NCI-H345 (cell line): ENCODE measurements around the gene ZNF516.

Source experiments
- DNase-seq: peaks from one replicate; lab custom pipeline; 2025; lab: John Stamatoyannopoulos, UW

The ZNF516 gene

DNA sequence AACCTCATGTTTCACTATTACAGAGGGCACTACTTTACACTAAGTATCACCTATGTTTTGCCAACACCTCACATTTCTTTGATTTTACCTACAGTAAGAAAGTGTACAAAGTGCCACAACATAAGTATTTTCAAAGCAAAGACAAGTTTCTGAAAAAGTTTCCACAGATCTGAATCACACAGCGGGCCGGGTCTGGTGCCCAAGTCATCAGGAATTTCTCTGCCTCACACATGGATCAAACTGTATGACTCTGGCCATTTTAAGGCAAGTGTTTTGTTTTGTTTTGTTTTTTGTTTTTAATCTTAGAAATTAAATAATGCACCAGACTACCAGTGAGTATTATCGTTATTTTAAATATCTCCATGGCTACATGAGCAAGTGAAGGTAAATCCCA is 73.4 kb downstream of the ZNF516 start:
- DNase-seq: no peak

DNA sequence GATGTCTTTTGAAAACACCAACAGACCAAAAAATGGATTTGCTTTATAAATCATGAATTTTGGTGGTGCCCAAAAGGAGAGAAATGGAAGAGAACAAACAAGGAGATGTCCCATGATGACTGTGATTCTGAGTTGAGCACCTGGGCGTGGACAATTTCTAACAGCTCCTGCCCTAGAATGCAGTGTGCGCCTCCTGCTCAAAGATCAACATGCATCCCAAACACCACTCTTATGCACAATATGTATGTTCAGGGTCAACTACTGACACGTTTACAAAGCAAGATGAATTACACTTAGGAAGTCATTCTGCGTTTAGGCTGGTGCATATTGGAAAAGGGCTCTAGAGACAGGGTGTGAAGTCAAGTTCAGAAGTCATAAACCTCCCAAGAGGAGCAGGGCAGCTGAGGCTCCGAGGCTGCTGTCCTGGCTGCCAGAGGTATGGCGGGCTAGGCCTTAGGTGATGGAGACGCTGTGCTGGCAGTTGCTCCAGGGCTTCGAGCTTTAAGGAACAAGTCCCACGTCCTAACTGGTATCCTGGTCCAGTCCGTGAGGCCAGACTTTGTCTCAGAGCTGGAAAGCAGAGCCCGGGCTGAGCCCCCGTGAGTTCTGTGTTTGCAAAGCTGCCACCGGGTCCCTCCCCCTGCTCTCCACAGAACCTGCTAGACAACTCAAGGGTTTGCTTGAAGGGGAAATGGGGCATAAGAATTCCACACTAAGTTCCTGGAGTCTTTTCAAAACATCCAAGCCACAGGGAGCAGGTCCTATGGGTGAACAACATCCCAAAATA is 74.0 kb downstream of the ZNF516 start:
- DNase-seq: peak; percentile 11

GRCh38 chr18:76419811-76420210 is 75.2 kb downstream of the ZNF516 start:
- DNase-seq: no peak

DNA sequence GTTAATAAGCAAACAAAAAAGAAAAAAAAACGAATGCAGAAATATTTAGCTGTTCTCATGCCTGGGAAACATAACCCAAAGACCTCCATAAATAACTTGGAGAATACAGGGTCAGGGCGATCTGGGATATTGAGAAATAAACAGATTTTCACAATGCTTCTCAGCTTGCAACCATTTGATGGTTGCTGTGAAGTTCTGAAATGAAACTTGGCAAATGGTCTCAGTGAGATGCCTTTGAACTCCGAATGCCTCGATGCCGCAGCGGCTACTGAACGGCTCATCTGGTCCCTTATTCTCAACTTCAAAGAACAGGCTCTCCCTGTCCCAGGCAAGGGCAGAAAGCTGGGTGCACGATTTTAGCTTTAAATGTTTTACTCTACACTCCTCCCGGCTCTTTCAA is 78.1 kb downstream of the ZNF516 start:
- no peak for DNase-seq

- no peak for DNase-seq
These were observed 80.0 kb downstream of the ZNF516 start for GRCh38 chr18:76414936-76415621.

DNA sequence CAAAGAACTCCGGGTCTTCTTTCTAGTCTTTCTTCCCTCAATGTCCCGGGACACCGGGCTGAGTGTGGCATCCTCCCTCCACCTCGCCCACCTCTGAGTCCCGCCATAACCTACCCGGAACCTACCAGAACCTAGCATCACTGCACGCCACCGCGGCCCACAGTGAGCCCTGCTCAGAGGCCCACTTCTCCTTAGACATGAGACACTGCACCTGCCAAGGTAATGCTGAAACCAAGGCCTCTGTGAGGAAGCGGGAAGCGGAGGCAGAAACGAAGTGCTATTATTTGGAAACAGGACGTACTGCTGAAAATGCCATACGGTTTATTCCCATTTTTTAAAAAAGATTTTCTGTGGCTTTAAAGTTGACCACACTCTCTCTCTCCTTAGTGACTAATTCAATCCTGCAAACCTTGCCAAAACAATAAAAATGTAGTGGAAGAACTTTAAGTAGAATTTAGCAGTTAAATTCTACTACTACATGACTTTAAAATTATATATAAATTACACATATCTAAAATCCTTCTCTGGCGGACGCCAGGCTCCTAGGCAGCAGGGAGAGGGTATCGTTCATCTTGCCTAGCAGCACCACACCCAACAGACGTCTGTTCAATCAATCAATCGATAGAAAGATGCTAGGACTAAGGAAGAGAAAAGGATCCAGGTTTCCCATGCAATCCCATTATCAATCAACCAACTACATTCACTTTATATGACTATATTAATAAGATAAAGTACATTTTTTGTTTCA is 82.0 kb downstream of the ZNF516 start:
- DNase-seq: no peak

DNA sequence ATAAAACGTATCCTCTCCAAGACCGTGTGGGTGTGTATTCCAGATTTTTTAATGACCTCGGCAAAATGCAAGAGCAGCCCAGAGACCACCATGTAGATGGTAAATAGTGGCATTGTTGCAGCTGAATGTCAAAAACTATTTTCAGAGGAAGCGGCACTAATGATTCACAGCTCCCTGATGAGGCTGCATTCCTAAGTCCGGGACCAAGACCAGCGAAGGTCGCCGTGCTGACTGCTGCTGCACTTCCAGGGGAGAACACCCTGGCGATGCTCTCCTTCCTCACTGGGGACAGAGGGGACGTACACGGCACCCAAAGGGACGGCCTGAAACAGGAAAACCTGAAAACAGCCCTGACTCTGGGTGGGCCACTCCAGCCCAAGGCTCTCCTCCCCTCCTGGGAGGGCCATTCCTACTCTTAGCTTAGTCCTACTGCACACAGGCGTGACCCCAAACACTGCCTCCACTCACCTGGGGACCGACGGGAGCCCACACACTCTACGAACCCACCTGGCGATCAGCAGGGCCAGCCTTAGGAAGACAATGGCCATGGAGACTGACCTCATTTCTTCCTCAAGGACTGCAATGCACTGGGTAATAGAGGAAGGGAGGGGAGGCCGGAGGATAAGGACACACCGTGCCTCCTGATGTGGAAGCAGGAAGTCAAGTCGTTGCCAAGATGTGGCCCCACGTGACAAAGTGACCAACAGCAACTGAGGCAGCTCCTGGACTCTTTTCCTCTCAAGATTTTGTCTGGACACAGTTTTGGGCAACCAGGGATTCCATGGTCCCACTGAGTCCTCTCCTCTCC is 82.8 kb downstream of the ZNF516 start:
- DNase-seq: no peak

DNA sequence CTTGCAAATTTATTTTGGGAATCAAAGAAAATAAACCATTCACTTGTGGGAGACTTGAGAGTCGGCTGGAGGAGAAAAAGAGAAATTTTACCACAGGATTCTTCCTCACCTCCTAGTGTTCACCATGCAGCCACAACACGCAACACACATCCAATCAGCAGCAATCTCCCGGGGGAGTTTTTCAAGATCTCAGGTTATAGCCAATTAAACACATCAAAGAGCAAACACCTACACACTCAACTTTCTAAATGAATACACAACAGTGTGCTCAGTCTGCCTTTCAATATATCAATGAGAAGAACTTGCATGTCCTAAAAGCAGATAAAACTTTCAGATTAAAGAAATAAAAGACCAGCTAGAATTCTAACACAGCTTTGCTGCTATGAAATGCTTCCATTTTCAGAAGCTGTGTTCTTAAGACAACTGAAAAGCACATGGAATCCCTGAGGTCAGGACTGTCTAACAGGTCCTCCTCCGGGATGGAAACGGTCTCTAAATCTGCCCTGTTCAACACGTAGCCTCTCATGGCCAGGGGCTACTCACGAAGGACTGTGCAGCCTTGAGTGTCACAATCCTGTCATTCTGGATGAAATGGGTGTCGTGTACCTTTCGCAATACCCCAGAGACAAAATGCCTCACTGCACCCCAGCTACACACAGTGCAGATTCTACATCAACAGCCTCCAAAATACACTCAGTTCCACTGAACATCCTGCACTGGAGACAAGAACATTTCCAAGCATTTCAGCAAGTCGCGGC is 84.2 kb downstream of the ZNF516 start:
- DNase-seq: no peak

- no peak for DNase-seq
These were observed 85.0 kb downstream of the ZNF516 start for GRCh38 chr18:76410033-76410432.

- DNase-seq: no peak
These were observed 86.5 kb downstream of the ZNF516 start for GRCh38 chr18:76408480-76409067.

GRCh38 chr18:76407681-76408080 is 87.4 kb downstream of the ZNF516 start:
- DNase-seq: no peak

DNA sequence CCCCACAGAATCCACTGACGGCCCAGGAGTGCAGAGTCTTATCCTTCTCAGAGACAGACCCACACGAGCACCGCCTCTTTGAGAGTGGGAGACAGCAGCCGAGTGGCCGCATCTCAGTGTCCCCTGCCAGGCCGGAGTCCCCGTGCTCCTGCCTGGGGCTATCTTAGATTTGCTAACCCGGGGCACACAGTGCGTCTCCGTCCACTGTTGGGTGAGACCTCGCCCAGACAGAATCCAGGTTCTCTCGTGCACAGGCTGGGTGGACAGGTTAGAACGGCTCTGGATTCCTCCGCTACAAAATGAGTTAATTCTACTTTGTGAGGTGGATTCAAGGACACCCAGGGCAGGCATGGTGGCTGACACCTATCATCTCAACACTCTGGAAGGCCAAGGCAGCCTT is 88.3 kb downstream of the ZNF516 start:
- no peak for DNase-seq

DNA sequence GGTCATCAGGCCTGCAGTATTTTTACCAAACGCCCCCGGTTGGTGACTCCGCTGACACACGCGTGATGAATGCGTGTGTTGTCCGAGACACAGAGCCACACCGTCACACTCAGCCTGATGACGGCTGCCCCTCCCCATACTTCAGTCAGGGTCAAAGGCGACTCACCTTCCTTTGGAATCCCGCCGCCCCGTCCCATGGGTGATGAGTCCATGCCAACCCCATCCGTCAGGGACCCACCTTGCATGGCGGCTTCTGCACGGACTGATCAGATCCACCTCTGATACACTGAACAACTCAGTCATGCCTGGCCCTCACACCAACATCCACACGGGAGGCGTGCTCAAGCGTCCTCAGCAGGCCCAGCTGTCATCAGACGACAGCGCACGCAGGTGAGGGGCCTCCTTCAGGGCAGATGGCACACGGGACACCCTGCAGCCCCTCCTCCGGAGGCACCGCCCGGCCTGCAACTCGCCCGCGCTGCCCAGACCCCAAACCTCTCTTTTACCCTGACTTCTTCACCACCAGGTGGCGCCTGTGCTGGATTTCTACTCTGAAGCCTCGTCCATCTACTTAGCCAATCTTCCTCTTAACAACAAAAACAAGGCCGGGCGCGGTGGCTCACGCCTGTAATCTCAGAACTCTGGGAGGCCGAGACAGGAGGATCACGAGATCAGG is 89.2 kb downstream of the ZNF516 start:
- DNase-seq: no peak

DNA sequence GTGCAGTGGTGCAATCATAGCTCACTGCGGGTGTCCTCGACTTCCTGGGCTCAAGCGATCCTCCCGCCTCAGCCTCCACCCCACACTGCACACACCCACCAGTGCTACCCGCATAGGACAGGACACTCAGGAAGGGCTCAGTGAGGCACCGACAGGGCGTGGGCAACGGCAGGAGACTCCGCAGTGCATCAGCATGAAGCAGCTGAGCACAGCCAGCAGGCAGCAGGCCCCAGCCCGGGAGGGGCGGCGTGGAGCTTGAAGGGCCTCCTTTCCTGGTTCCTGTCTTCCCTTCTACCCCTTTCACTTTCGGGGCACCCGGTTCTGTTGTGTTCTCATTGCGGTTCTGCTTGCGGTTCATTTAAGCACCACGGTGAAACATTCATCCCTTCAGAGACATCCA is 89.8 kb downstream of the ZNF516 start:
- no peak for DNase-seq

DNA sequence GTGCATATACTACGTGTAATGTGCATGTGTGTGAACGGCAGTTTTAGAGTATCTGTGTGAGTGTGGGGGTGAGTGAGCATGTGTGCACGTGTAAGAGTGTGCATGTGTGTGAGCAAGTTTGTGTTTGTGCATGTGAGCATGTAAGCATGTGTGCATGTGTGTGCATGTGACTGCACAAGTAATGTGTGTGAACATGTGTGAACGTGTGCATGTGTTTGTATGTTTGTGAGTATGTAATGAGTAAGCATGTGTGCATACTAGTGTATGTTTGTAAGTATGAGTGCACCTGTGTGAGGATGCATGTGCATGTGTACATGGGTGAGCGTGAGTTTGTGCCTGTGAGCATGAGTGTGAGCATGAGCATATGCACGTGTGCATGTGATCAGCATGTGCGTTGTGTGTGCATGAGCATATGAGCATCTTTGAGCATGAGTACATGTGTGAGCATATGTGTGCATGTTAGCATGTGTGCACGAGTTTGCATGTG is 90.7 kb downstream of the ZNF516 start:
- no peak for DNase-seq

DNA sequence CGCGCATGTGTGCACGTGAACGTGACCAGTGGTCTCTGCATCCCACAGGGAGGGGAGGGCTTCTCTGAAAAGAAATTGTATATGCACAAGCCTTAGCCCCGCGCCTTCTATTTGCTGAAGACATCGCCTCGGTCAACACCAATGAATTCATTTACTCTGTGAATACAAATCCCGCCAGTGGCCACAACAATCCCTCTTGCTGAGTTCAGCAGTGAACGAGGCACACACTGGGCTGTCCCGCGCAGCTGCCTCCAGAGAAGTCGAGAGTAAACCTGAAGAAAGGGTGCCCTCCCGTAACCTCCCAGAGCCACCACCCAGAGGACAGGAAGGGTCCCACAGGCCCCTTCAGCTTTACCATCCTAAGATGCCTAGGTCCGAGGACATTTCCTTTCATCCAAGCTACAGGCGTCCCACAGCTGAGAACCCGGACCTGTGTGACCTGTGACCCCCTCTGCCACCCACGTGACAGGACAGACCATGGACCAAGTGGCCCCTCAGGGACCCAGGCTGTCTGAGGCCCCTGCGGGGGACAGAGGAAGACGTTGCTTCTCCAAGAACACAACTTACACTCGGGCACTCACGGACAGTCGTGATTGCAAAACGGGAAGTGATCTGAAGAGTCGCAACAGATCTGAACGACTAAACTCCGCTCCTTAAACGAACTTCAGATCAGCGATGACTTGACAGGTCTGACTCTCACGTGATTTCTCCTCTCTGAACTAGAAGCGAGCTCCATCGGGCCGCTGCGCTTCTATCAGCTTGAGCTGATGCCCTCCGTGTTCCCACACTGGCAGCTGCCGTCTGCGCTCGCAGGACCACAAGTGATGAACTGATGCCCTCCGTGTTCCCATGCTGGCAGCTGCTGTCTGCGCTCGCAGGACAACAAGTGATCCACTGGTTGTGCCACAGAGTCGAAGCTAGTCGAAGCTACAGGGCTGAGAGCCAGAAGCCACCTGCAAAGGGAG is 92.7 kb downstream of the ZNF516 start:
- no peak for DNase-seq

DNA sequence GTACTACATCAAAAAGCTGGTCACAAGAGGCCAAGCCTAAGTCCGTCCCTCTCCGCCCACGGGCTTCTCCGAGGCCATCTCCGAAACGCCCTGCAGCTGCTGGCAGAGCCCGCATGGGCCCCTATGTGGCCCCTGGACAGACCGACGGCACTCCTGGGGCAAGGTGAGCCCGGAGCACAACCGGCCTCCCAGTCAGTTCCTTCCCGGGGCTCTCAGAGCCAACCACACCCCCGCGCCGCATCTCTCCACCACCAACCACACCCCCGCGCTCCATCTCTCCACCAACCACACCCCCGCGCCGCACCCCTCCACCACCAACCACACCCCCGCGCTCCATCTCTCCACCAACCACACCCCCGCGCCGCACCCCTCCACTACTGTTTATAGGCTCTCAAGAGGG is 93.5 kb downstream of the ZNF516 start:
- DNase-seq: no peak

- no peak for DNase-seq
These were observed 95.2 kb downstream of the ZNF516 start for GRCh38 chr18:76399613-76400391.
